ENCODE data around the gene FOXP4.

- TF ChIP-seq CTCF (conservative IDR thresholded peaks at IDR 0.05; ENCODE audit: low read length) (no peak), EZH2phosphoT487 (IDR thresholded peaks at IDR 0.05; ENCODE audit: borderline replicate concordance, low read depth, low read length) (no peak)
Observed at GRCh38 chr6:41543087-41543486, 3.1 kb upstream of the FOXP4 start.

All from OCI-LY7 (cell line).